GM23338 (cell line): ENCODE data around the gene RNU1-3.
"Not testable (repeated sequence)": the region's sequence is repeated elsewhere in the genome, so short reads cannot be mapped to it uniquely, and the experiment has no call there.

Source experiments
- CREB1 ChIP-seq: fragments of 250-450 bp; sonication (Bioruptor Pico); IDR thresholded peaks from 2 replicates; pipeline ENCODE4 v1.5.0; 2020; ENCODE audit warnings: low read depth, mild to moderate bottlenecking, moderate library complexity
- CTCF ChIP-seq, 2 experiments: fragments of 200-600 bp in 1 of 2; sonication (generic) in 1 of 2; conservative IDR thresholded peaks; 2 replicates each; pipeline versions ENCODE4 v1.5.1 to v1.6.1; 2016 to 2017; ENCODE audit warnings: antibody characterized with exemption in 2 of 2, low read depth in 2 of 2, mild to moderate bottlenecking in 2 of 2, moderate library complexity in 1 of 2
- ETS1 ChIP-seq: IDR thresholded peaks from 2 replicates; pipeline ENCODE4 v1.6.1; 2016; ENCODE audit warnings: antibody characterized with exemption
- EZH2 ChIP-seq: fragments of 200-600 bp; sonication (generic); IDR thresholded peaks from one replicate; pipeline ENCODE4 v1.8.0; 2017; ENCODE audit warnings: antibody characterized with exemption, mild to moderate bottlenecking, low read depth; ENCODE audit not compliant: unreplicated experiment
- EZH2phosphoT487 ChIP-seq: fragments of 200-600 bp; sonication (generic); IDR thresholded peaks from one replicate; pipeline ENCODE4 v1.8.1; 2018; ENCODE audit warnings: antibody characterized with exemption; ENCODE audit not compliant: unreplicated experiment
- JUNB ChIP-seq: IDR thresholded peaks from one replicate; pipeline ENCODE4 v1.6.1; 2016; ENCODE audit warnings: antibody characterized with exemption; ENCODE audit not compliant: unreplicated experiment
- NANOG ChIP-seq: IDR thresholded peaks from 2 replicates; pipeline ENCODE4 v1.6.1; 2016; ENCODE audit warnings: antibody characterized with exemption, borderline replicate concordance
- POLR2AphosphoS5 ChIP-seq: IDR thresholded peaks from 2 replicates; pipeline ENCODE4 v1.6.1; 2016; ENCODE audit warnings: antibody characterized with exemption, low read depth
- REST ChIP-seq: IDR thresholded peaks from one replicate; pipeline ENCODE4 v1.6.1; 2018; ENCODE audit warnings: antibody characterized with exemption; ENCODE audit not compliant: unreplicated experiment
- STAT1 ChIP-seq: IDR thresholded peaks from one replicate; pipeline ENCODE4 v1.6.1; 2016; ENCODE audit warnings: antibody characterized with exemption; ENCODE audit not compliant: unreplicated experiment
- ZNF114 ChIP-seq: fragments of 250-450 bp; sonication (Bioruptor Pico); IDR thresholded peaks from 2 replicates; pipeline ENCODE4 v1.5.0; 2020; ENCODE audit warnings: mild to moderate bottlenecking, moderate library complexity
- ZNF331 ChIP-seq: fragments of 250-450 bp; sonication (Bioruptor Pico); IDR thresholded peaks from 2 replicates; pipeline ENCODE4 v1.5.0; 2020; ENCODE audit warnings: low read depth, mild to moderate bottlenecking, moderate library complexity

GRCh38 chr1:16665836-16666235 is 912 bp downstream of the RNU1-3 start:
- TF ChIP-seq CTCF (conservative IDR thresholded peaks at IDR 0.05; ENCODE audit: low read depth in 2 of 2); POLR2AphosphoS5; JUNB; EZH2phosphoT487; EZH2; ZNF114; REST; ZNF331; CREB1; ETS1; NANOG; STAT1: not testable (repeated sequence)
